Measurements from ENCODE around the gene CTAG1A.

CTAG1A gene

DNA sequence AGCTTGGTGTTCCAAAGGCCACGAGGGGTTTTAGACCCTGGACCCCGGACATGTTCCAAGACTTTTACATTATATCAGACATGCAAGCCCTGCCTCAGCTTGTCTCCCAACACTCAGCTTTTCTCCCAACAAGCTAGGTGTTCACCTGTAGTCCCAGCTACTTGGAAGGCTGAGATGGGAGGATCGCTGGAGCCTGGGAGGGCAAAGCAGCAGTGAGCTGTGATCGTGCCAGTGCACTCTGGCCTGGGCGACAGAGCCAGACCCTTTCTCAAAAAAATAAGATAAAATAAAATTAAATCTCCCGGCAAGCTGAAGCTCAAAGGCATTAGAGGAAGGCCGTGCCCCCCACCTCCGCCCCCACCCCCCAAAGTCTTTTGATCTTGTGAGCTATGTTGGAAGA lies 13.7 kb downstream of the CTAG1A start:
- TF ChIP-seq, protein P1, sequence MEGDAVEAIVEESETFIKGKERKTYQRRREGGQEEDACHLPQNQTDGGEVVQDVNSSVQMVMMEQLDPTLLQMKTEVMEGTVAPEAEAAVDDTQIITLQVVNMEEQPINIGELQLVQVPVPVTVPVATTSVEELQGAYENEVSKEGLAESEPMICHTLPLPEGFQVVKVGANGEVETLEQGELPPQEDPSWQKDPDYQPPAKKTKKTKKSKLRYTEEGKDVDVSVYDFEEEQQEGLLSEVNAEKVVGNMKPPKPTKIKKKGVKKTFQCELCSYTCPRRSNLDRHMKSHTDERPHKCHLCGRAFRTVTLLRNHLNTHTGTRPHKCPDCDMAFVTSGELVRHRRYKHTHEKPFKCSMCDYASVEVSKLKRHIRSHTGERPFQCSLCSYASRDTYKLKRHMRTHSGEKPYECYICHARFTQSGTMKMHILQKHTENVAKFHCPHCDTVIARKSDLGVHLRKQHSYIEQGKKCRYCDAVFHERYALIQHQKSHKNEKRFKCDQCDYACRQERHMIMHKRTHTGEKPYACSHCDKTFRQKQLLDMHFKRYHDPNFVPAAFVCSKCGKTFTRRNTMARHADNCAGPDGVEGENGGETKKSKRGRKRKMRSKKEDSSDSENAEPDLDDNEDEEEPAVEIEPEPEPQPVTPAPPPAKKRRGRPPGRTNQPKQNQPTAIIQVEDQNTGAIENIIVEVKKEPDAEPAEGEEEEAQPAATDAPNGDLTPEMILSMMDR (IDR thresholded peaks at IDR 0.05; ENCODE audit: low read depth, low read length) = no peak
- DNase-seq (ENCODE audit: extremely low read depth, low read depth) = no peak

- TF ChIP-seq, protein P1 (IDR thresholded peaks at IDR 0.05; ENCODE audit: low read depth, low read length) = no peak
- no peak for DNase-seq (ENCODE audit: extremely low read depth, low read depth)
Observed at GRCh38 chrX:154599531-154599930, 14.6 kb downstream of the CTAG1A start.

DNA sequence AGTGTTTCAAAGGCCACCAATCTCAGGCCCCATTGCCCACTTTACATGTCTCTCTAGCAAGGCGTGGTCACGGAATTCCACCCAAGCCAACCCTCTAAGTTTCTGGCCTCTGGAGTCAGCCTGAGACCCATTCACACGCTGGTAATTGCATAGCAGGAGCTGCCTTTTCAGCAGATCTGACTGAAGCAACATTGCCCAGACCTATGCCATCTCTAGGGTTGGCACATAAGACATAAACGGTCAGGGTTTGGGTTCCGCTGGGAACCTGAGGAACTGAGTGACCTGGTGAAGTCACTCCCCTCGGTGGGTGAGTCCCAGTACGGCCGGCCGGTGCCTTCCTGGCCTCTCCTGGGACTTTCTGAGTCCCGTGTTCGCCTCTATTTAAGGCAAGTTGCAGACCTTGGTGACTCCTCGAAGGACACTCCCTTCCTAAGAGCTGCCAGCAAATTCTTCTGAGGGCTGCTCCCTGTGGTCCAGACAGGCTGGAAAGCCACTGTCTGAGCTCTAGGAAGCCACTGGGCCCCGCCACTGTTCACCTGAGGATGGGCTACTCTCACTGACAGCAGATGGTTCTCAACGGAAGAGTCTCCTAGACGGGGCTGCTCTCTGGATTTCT lies 15.9 kb downstream of the CTAG1A start:
- TF ChIP-seq, protein P1 (IDR thresholded peaks at IDR 0.05; ENCODE audit: low read depth, low read length) = no peak

DNA sequence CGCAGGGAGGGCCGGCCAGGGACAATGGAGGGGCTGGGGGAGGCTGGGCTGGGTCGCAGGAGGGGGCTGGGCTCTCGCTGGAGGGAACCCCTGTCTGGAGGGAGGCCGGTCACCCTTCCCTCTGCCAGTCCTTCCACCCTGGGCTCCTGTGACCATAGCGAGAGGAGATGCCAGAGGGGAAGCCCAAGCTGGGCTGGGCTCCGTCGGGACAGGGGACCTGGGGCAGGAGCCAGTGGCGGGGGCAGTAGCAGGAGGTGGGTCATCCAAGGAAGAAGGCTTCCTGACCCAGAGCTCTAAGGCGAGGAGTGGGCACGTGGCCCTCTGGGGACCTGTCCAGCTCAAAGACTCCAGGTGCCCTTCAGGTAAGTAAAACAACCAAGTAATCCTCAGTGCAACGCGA lies 17.3 kb downstream of the CTAG1A start:
- TF ChIP-seq, protein P1 (IDR thresholded peaks at IDR 0.05; ENCODE audit: low read depth, low read length) = no peak
- no peak for DNase-seq (ENCODE audit: extremely low read depth, low read depth)

More for the DNA sequence above, 15.9 kb downstream of the CTAG1A start:
- DNase-seq (ENCODE audit: extremely low read depth, low read depth) = no peak

DNA sequence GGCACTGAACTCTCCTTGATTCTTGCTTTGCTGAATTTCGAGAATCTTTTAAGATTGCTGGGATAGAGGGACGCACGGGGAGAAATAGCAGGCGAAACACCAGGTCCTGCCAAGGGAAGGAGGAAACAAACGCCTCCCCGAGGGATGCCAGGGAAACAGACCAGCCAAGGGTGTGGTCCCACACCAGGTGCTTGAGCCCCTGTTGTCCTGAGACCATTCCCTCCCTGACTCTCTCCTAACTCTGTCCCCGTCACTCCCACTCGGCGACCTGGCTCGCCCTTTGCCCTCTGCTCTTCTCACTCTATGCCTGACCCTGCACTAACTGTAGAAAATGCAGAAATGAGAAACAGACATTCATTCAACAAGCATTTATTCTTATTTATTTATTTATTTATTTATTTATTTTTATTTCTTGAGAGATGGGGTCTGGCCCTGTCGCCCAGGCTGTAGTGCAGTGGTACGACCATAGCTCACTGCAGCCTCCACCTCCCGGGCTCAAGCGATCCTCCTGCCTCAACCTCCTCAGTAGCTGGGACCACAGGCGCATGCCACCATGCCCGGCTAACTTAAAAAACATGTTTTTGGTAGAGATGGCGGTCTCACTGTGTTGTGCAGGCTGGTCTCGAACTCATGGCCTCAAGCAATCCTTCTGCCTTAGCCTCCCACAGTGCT lies 18.0 kb downstream of the CTAG1A start:
- DNase-seq (ENCODE audit: extremely low read depth, low read depth) = no peak
- TF ChIP-seq, protein P1 (IDR thresholded peaks at IDR 0.05; ENCODE audit: low read depth, low read length) = no peak

GRCh38 chrX:154603438-154604430 lies 18.8 kb downstream of the CTAG1A start:
- peak; percentile 35 for DNase-seq (ENCODE audit: extremely low read depth, low read depth)
- TF ChIP-seq, protein P1 (IDR thresholded peaks at IDR 0.05; ENCODE audit: low read depth, low read length) = no peak

Measured in AG09319 (cell line).